K562 treated with DMSO at 1 percent for 48 hours (cell line): Measurements from ENCODE around the gene ANKRD7. TPM values are rescaled to one million over a fixed set of nuclear protein-coding genes. Genes with fewer than 3 reads are reported as not detected.

ENCODE experiments used
- total RNA-seq: library from RNA; unstranded; fragments of 300-600 nt; gene quantifications from 2 replicates; pipeline ENCODE4 v1.2.3, GENCODE V29; 2022; ENCODE audit warnings: low replicate concordance; ENCODE audit errors: extremely low read depth

Gene ANKRD7
- not detected in 2 replicates for total RNA-seq

GRCh38 chr7:118224521-118224920 is at the start of gene ANKRD7:
Gene ANKRD7 (plus strand): TSS chr7:118224704. CDS start chr7:118224831, 127 bp downstream.

DNA sequence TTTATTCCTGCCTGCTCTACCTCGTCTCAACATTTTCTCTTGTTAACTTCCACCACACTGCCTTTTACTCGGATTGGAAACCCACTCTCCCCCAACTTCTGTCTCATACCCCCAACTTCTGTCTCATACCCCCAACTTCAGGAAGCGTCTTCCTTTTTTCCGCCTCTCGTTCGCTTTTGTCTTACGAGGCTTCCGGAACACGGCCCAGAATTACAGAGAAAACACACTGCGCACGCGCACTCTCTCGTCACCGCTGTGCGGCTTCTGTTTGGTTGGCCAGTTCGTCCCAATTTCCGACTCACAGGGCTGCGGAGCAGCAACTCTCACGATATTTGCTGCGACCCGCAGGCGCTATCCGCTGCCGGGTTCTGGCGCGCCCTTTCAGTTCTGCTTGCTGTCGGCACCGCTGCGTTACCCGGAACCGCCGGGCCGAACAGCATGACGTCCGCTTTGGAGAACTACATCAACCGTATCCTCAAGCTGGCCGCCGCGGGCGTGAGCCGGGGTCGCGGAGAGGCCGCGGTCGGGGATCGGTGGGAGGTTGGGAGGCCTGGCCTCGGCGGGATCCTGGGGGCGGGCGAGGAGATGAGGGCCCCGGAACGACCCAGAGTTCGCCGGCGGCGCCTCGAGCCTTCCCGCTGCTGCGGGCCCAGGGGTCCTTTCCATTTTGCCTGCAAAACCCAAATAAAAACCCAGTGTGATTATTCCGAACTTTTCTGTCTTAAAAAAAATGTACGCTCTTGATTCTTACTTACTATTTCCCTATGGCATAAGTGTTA is 40.5 kb upstream of the ANKRD7 start, which contains the start of gene LSM8:
LSM8 (plus strand) TSS at position 379 of the 779 bp plus-strand sequence; CDS start at position 439, 60 bp downstream.

Other genes with a start within 250 kb of the ANKRD7 start
- gene LSM8, start 40.5 kb upstream of the ANKRD7 start, total RNA-seq, result not detected in 2 replicates